GM21717 (cell line): ENCODE data around the gene ATCAY.
"Not testable (repeated sequence)": the region's sequence is repeated elsewhere in the genome, so short reads cannot be mapped to it uniquely, and the experiment has no call there.

Experiments used
- ATAC-seq: cut with Tn5 transposase; IDR thresholded peaks from one replicate; pipeline ENCODE4 v1.9.1; 2021; ENCODE audit warnings: mild to moderate bottlenecking, moderate library complexity; ENCODE audit not compliant: unreplicated experiment

ATCAY gene

DNA sequence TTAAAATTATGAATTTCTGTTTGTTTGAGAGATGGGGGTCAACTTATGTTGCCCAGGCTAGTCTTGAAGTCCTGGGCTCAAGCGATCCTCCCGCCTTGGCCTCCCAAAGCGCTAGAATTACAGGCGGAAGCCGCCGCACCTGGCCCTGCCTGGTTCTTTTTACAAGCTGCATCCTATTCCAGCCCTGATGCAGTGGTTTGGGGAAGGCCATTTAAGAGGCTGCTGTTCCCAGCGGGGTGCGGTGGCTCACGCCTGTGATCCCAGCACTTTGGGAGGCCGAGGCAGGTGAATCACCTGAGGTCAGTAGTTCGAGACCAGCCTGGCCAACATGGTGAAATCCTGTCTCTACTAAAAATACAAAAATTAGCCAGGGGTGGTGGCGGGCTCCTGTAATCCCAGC is 87.5 kb downstream of the ATCAY start:
- ATAC-seq: not testable (repeated sequence)

DNA sequence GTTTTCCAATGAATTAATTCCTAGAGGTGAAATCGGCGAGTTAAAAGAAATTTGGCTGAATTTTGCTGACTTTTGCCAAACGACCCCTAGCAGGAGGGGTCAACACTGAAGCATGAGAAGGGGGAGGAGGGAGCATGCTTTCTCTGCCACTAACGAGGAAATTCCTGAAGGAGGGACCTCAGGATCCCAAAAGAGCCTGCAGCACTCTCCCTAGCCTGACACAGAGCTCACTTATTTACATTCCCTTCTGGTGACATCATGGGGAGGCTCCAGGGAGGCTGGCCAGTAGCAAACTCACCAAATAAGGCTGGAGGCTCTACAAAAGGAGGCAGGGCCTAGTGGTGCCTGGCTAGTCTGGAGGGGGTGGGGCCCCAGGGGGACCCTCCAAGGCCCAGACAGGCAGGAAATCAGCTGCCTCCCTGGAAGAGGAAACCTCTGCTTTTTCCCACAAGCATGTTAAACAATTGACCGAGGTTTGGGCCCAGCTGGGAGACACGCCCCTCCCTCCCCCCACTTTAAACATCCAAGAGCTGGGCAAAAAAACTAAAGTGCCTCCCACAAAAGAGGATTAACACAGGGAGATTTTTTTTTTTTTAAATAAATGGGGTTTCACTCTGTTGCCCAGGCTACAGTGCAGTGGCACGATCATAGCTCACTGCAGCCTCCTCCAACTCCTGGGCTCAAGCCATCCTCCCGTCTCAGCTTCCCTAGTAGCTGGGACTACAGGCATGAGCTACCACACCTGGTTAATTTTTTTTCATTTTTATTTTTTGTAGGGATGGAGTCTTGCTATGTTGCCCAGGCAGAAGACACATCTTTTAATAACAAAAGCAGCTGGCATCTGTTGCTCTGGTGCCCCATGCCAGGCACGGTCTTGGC is 88.3 kb downstream of the ATCAY start:
- ATAC-seq: no peak

DNA sequence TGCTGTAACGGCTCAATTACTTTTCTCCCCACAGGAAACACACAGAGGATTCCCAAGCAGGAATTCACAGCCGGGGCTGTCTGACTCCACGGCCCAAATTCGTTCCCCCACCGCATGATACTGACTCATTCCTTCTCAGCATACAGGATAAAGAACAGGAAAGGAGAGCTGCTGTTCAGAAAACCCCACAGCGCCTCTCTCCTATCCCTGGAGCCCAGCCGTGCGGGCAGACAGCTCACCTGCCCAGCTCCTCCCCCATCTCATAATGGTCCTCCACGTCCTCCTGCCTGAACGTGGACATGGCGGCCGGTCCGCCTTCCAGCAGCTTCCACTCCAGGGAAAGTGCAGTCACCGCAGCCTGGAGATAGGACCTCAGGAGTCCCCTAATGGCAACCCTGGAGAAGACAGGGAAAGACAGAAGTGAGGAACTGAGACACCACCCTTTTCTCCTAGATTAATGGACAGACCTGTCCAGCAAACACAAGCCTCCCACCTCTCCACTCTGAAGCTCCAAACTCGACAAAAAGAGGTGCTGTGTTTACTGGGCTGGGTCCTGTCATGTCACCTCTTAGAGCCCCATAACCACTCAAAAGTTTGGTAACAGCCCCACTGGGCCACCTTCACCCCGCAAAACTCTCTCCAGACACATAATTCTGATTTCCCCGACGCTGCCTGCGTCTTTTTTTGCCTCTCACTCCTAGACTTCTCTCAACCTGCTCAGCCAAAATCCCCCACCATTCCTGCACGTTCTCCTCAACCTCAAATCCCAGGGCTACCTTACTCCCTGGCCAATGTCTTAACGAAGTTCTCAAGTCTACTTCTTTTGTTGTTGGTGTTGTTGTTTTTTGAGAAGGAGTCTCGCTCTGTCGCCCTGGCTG is 89.2 kb downstream of the ATCAY start:
- no peak for ATAC-seq

DNA sequence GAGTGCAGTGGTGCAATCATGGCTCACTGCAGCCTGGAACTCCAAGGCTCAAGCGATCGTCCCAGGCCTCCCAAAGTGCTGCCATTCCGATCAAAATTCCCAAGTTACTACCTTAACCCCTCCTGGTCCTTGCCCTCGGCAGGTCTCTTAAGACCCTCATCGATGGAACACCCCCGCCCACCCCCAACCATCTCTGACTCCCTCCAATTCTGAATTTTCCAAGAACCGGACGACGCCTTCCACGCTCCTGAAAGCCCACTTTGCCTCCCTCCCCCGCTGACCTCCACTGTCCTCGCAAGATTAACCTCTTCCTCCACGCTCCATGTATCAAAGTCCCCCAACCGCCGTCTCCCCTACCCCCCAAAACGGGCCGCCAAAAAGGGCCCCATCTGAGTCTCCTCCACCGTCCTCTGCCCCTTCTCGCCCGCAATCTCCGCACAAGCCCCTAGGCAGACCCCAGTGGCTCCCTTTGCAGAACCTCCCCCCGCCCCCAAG is 89.9 kb downstream of the ATCAY start:
- no peak for ATAC-seq

DNA sequence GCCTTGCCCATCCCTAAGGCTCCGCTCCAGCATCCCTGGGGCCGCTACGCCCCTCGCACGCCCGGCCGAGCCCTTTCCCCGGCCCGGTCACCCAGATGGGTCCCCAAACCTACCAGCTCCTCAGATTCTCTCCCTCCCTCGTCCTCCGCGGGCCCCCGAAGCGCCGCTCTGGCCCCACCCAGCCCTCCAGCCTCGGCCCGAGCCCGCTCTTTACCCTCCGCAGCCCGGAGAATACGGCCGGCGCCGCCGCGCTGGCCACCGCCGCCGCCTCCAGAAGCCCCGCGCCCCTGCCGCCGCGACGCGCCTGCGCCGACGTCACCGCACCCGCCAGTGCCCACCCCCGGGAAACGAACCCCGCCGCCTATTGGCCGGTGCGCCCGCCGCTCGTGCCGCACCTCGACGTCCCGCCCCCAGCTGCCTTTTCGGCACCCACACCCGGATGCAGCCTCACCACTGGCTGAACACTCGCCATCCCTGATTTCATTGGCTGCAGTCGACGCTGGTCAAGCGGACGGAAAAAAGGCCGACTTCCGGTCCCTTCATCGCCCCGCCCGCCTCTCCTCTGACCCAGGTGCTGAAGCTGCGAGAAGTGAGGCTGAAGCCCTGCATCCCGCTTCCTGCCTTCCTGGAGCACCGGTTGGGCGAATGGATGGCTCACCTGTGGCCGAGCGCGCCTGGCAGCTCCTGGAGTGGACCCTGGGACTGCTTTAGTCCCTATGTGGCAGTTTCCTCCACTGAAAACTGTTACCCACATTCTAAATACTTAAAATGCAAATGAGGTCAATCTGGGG is 90.5 kb downstream of the ATCAY start, which contains the start of gene DAPK3:
TSS of gene DAPK3 (minus strand) at position 292 of the 791 bp plus-strand sequence. CDS start 1,364 bp downstream, outside the sequence.
- peak; percentile 73 for ATAC-seq

DNA sequence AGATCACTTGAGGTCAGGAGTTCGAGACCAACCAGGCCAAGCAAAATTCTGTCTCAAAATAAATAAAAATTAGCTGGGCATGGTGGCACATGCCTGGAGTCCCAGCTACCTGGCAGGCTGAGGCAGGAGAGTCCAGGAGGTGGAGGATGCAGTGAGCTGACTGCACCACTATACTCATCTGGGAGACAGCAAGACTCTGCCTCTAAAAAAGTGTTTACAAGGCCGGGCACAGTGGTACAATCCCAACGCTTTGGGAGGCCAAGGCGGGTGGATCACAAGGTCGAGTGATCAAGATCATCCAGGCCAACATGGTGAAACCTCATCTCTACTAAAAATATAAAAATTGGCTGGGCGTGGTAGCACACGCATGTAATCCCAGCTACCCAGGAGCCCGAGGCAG is 94.7 kb downstream of the ATCAY start:
- no peak for ATAC-seq

DNA sequence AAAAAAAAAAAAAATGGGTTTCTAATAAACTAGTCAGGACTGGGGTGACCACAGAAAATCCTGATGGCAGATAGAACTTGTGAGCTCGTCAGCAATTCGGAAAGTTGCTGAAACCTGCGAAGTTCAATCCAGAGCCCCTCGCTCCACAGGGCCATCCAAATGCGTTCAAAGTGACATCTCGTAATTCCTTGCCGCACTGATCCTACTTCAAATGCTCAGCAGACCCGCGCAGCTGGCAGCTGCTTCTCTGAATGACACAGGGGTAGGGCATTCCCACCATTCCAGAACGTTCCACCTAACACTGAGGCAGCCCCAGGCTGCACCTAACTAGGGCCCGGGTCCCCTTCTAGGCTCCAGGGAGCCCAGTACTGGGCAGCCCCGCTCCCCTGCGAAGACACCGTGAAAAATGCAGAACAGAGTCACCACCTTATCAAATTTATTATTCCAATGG is 95.2 kb downstream of the ATCAY start:
- ATAC-seq: no peak

DNA sequence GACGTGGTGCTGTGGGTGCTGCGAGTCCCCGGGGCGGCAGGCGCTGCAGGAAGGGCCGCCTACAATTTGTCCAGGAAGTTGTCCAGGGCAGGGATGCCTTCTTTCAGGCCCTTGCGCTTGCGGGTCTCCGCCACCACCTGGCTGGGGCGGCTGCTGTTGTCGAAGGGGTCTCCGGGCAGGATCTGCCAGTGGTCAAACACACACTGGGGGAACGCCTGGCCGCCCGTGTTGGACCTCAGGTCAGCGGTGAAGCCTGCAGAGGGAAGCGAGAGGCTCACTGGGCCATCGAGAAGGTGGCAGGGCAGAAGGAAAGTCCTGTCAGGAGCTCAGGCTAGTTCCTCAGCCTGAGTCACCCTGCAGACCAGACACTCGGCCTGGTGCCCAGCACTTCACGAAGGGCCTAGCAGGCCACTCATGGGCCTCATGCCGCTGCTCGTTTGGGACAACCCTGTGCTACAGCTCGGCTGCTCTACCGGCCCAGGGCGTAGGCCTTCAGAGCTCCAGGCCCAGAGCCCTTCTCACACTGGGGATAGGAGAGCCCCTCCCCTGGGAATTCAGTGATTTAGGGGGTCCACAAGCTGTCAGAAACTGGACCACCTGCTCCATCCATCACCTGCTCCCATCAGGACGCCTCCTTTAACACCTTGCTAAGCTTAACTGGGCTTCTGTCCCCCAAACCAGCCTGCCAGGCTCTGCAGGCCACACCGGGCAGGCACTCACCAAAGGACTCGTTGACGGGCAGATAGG is 96.2 kb downstream of the ATCAY start:
- ATAC-seq: no peak
